ENCODE results near the gene SLC35G1.

The SLC35G1 gene

GRCh38 chr10:93879273-93879672, 14.5 kb upstream of the SLC35G1 start:
- DNase-seq: no peak

GRCh38 chr10:93894516-93895378, 969 bp downstream of the SLC35G1 start:
- no peak for DNase-seq

- no peak for DNase-seq
These were observed 3.4 kb downstream of the SLC35G1 start for GRCh38 chr10:93897070-93897780.

- no peak for DNase-seq
These were observed 5.3 kb downstream of the SLC35G1 start for GRCh38 chr10:93899109-93899508.

GRCh38 chr10:93903051-93903450, 9.3 kb downstream of the SLC35G1 start:
- DNase-seq: no peak

- no peak for DNase-seq
These were observed 11.1 kb downstream of the SLC35G1 start for GRCh38 chr10:93904901-93905300.

GRCh38 chr10:93907059-93907458, 13.3 kb downstream of the SLC35G1 start:
- no peak for DNase-seq

- DNase-seq: no peak
These were observed 18.1 kb downstream of the SLC35G1 start for GRCh38 chr10:93911866-93912265.

GRCh38 chr10:93912444-93912843, 18.7 kb downstream of the SLC35G1 start:
- DNase-seq: no peak

- DNase-seq: no peak
These were observed 19.9 kb downstream of the SLC35G1 start for GRCh38 chr10:93913706-93914105.

GRCh38 chr10:93915598-93915997, 21.8 kb downstream of the SLC35G1 start:
- no peak for DNase-seq

- no peak for DNase-seq
These were observed 22.7 kb downstream of the SLC35G1 start for GRCh38 chr10:93916257-93917063.

- DNase-seq: no peak
These were observed 23.2 kb downstream of the SLC35G1 start for GRCh38 chr10:93917064-93917391.

- DNase-seq: no peak
These were observed 24.0 kb downstream of the SLC35G1 start for GRCh38 chr10:93917821-93918220.

GRCh38 chr10:93921338-93921737, 27.6 kb downstream of the SLC35G1 start:
- DNase-seq: no peak

GRCh38 chr10:93926613-93927012, 32.8 kb downstream of the SLC35G1 start:
- no peak for DNase-seq

GRCh38 chr10:93938140-93938539, 44.4 kb downstream of the SLC35G1 start:
- no peak for DNase-seq

GRCh38 chr10:93940881-93941280, 47.1 kb downstream of the SLC35G1 start:
- DNase-seq: no peak

GRCh38 chr10:93941606-93942005, 47.8 kb downstream of the SLC35G1 start:
- DNase-seq: no peak

- no peak for DNase-seq
These were observed 52.0 kb downstream of the SLC35G1 start for GRCh38 chr10:93945819-93946218.

GRCh38 chr10:93947055-93947454, 53.3 kb downstream of the SLC35G1 start:
- no peak for DNase-seq

- no peak for DNase-seq
These were observed 53.7 kb downstream of the SLC35G1 start for GRCh38 chr10:93947524-93947923.

- DNase-seq: no peak
These were observed 58.1 kb downstream of the SLC35G1 start for GRCh38 chr10:93951905-93952304.

All from GOT3 (cell line).